H7 (cell line): ENCODE measurements around the gene DKKL1. TPM values are rescaled to one million over a fixed set of nuclear protein-coding genes. Genes with fewer than 3 reads are reported as not detected.

Experiments used
- DNase-seq: peaks from one replicate; pipeline ENCODE4 v3.0.0; 2012
- H3K27me3 ChIP-seq: 2 replicates; pipeline ENCODE4 v1.6.0; 2011; ENCODE audit warnings: mild to moderate bottlenecking, low read length; ENCODE audit not compliant: control insufficient read depth, insufficient read depth
- H3K36me3 ChIP-seq: replicated peaks from 2 replicates; pipeline ENCODE4 v1.5.1; 2011; ENCODE audit warnings: low read length; ENCODE audit not compliant: control insufficient read depth, insufficient read depth
- H3K4me3 ChIP-seq: 2 replicates; pipeline ENCODE4 v1.5.1; 2011; ENCODE audit warnings: low read depth, mild to moderate bottlenecking, control low read depth, low read length, moderate library complexity; ENCODE audit not compliant: insufficient read depth
- total RNA-seq: library from RNA; depleted of rRNA; stranded (reverse); fragments of >200 nt; shearing (Covaris generic); gene quantifications from 2 replicates; pipeline ENCODE4 v1.2.3, GENCODE V29; 2014

The DKKL1 gene
- total RNA-seq, 1 experiment from 2014 or later, result 4.3 TPM

- H3K27me3 ChIP-seq, result no peaks in the 10 kb centered on the region; the same call in 1 of the 2 replicates
- H3K36me3 ChIP-seq, result no peaks in the 10 kb centered on the region
- DNase-seq, result peak; percentile 95
- no peak overlapping the region for H3K4me3 ChIP-seq
Observed at GRCh38 chr19:49391581-49392399, 28.1 kb downstream of the DKKL1 start.

- Histone ChIP-seq H3K27me3 (no peaks in the 10 kb centered on the region; the same call in 1 of the 2 replicates), H3K36me3 (no peaks in the 10 kb centered on the region), H3K4me3 (no peak overlapping the region)
- peak; percentile 46 for DNase-seq
Observed at GRCh38 chr19:49393881-49394280, 30.2 kb downstream of the DKKL1 start.

GRCh38 chr19:49395581-49396407 is 32.1 kb downstream of the DKKL1 start:
- DNase-seq, result peak; percentile 63
- no peaks in the 10 kb centered on the region; the same call in 1 of the 2 replicates for H3K27me3 ChIP-seq
- no peak overlapping the region for H3K4me3 ChIP-seq
- H3K36me3 ChIP-seq, result no peaks in the 10 kb centered on the region

GRCh38 chr19:49396738-49397505 is 33.2 kb downstream of the DKKL1 start:
- Histone ChIP-seq H3K4me3 (no peak overlapping the region), H3K36me3 (no peaks in the 10 kb centered on the region)
- peak; percentile 40 for DNase-seq

GRCh38 chr19:49398001-49398615 is 34.4 kb downstream of the DKKL1 start:
- H3K27me3 ChIP-seq, result no peaks in the 10 kb centered on the region; the same call in 1 of the 2 replicates
- H3K36me3 ChIP-seq, result no peaks in the 10 kb centered on the region
- peak; percentile 54 for DNase-seq

More at GRCh38 chr19:49396738-49397505, 33.2 kb downstream of the DKKL1 start:
- no peaks in the 10 kb centered on the region; the same call in 1 of the 2 replicates for H3K27me3 ChIP-seq

GRCh38 chr19:49398931-49399330 is 35.3 kb downstream of the DKKL1 start:
- Histone ChIP-seq H3K4me3 (no peak overlapping the region), H3K36me3 (no peaks in the 10 kb centered on the region), H3K27me3 (no peaks in the 10 kb centered on the region; the same call in 1 of the 2 replicates)
- peak; percentile 19 for DNase-seq

More at GRCh38 chr19:49398001-49398615, 34.4 kb downstream of the DKKL1 start:
- no peak overlapping the region for H3K4me3 ChIP-seq

GRCh38 chr19:49400029-49400428 is 36.4 kb downstream of the DKKL1 start:
- no peaks in the 10 kb centered on the region for H3K36me3 ChIP-seq
- no peak for DNase-seq

GRCh38 chr19:49403404-49404187 is 39.9 kb downstream of the DKKL1 start:
- Histone ChIP-seq H3K36me3 (no peaks in the 10 kb centered on the region), H3K4me3 (no peak overlapping the region), H3K27me3 (no peaks in the 10 kb centered on the region; the same call in 1 of the 2 replicates)
- peak; percentile 82 for DNase-seq

More at GRCh38 chr19:49400029-49400428, 36.4 kb downstream of the DKKL1 start:
- no peaks in the 10 kb centered on the region; the same call in 1 of the 2 replicates for H3K27me3 ChIP-seq
- no peak overlapping the region for H3K4me3 ChIP-seq

GRCh38 chr19:49407079-49407478 is 43.4 kb downstream of the DKKL1 start:
- DNase-seq, result no peak
- no peak overlapping the region for H3K4me3 ChIP-seq
- H3K27me3 ChIP-seq, result no peaks in the 10 kb centered on the region; the same call in 1 of the 2 replicates
- H3K36me3 ChIP-seq, result no peaks in the 10 kb centered on the region

GRCh38 chr19:49407482-49408015 is 43.9 kb downstream of the DKKL1 start:
- H3K36me3 ChIP-seq, result no peaks in the 10 kb centered on the region
- DNase-seq, result no peak
- no peak overlapping the region for H3K4me3 ChIP-seq
- H3K27me3 ChIP-seq, result no peaks in the 10 kb centered on the region; the same call in 1 of the 2 replicates

GRCh38 chr19:49408816-49409440 is 45.3 kb downstream of the DKKL1 start:
- Histone ChIP-seq H3K4me3 (no peak overlapping the region), H3K27me3 (no peaks in the 10 kb centered on the region; the same call in 1 of the 2 replicates)
- DNase-seq, result no peak

GRCh38 chr19:49409441-49410029 is 45.9 kb downstream of the DKKL1 start:
- H3K27me3 ChIP-seq, result no peaks in the 10 kb centered on the region; the same call in 1 of the 2 replicates
- no peak for DNase-seq
- H3K36me3 ChIP-seq, result no peaks in the 10 kb centered on the region
- no peak overlapping the region for H3K4me3 ChIP-seq

More at GRCh38 chr19:49408816-49409440, 45.3 kb downstream of the DKKL1 start:
- no peaks in the 10 kb centered on the region for H3K36me3 ChIP-seq
